GM18519 (cell line): ENCODE measurements around the gene B9D1.

Experiments used
- ATAC-seq: cut with Tn5 transposase; IDR thresholded peaks from one replicate; pipeline ENCODE4 v1.9.1; 2021; ENCODE audit warnings: mild to moderate bottlenecking, moderate library complexity; ENCODE audit not compliant: unreplicated experiment, low FRiP score

The B9D1 gene

DNA sequence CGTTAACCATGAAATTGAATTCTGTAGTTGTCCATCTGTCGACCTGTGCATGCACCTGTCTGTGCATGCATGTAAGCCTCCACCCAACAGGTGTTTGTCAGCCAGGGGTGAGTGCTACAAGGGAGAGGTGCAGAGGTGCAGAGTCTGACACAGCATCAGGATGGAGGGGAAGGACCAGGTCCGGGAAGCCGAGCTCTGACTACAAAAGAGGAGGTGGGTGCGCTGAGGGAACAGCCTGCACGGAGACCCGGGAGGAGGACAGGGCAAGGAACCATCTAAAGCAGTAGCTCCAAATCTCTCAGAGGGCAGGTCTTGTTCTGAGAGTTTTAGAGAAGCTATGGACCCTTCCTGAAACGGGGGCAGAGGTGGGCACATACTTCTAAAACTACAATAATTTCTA is 54.1 kb downstream of the B9D1 start:
- ATAC-seq = no peak

- no peak for ATAC-seq
These were observed 55.0 kb downstream of the B9D1 start for GRCh38 chr17:19307521-19307920.

DNA sequence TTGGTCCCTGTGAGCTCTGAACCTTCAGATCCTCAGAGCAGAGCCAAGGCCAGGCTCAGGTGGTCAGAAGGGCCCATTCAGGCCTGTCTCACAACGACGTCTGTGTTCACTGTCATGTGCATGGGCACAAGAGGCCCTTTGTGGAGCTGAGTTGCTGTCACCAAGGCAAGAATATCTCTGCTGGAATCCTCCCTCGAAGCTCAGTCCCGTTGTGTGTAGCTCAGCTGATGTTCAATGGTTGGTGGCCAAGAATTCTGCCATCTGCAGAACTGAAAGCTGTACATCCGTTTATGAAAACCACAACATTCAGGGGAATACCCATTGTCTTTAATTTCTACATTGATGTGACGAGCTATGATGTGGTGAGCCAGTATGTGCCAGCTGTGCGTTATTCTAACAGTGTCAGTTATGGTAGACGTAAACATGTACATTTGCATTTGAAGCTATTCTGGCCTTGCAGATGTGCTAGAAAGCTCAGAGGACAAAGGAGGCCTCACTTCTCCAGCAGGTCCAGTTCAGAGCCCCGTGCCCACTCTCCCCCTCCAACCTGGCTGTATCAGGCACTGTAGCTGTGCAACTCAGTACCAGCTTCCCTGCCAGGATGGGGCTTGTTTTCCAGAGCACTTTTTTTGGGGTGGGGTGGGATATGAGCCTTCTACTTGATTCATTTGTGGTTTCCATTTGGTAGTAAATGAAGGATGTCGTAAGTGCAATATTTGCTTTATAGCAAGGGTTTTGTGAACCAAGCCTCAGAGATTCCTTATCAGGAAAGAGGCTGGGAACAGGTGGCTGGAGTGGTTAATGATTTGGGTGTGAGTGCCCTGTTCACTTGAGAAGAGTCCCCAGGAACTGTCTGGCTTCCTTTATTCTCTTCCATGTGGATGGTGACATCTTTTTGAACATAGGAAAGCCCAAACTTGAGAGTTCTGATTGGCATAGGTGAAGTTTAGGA is 56.1 kb downstream of the B9D1 start:
- peak; percentile 79 for ATAC-seq

DNA sequence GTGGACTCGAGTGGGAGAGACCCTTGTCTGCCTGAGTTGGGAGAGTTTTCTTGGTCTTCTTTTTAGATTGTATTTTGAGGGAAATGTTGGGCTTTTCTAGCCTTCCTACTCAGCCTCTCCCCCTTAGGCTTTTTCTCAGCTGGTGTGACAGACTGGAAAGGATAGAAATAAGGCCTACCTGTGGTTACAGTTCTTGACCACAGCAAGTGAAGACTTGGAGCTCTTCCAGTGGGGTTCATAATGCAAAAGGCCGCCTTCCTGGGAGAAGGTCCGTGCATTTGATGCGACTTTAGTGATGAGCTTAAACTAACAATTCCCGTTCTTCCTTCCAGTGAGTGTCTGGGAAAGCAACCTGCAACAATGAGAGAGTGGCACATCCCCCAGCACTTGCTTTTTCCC is 56.8 kb downstream of the B9D1 start:
- ATAC-seq = no peak

GRCh38 chr17:19305256-19305655 is 57.3 kb downstream of the B9D1 start:
- ATAC-seq = no peak

DNA sequence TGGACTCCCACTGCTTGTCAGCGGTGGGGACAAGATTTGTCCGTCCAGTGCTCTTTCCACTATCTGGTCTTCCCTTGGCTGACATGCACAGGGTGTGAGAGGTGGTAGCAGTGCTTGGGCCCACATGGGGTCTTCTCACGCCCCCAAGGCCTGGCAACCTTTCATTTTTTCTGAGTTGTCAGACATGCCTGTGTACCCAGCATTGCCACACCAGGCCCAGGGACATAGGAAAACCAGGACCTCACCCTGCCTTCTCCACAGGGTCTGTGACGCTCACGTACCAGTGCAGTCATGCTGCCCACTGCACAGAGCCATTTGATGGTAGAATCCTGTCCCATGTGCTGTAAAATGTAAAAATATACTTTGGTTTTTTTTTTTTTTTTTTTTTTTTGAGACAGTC is 57.8 kb downstream of the B9D1 start:
- no peak for ATAC-seq

DNA sequence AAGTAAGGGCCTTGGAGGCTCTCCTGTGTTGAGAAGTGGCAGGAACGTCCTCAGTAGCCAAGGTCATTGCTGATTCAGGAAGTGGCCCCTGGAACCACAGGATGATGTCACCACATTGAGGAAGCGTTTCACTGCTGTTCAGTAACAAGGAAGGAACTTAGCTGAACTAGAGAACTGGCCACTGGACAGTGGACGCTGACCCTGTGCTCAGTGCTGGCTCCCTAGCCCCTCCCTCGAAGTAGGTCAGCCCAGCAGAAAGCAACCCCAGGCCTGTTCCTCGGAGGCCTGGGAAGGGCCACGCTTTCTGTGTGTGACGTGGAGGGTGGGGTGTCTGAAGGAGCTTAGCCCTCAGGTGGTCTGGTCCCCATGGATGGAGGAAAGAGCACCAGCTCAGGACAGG is 58.3 kb downstream of the B9D1 start:
- ATAC-seq = no peak

- ATAC-seq = no peak
These were observed 59.2 kb downstream of the B9D1 start for GRCh38 chr17:19303367-19303776.

DNA sequence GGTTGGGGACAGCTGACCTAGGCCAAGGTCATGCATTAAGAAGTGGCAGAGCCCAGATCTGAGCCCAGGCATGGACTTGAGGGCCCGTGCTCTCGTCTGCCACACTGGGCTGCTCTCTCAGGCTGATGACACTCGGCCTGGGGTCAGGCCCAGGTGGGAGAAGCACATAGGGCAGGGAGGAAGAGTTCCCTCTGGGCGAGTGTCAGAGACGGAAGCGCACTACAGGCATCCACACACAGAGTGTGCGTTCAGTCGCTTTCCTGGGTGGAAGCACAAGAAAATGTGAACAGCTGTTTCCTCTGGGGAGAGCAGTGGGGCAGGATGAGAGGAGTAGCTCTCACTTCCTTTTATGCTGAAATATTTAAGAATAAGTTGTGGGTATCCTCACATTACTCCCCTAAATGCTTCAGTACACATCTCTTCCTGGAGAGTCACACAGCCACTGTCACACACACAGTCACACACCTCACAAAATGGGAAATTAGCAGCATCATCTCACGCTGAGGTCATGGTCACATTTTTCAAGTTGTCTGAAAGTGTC is 59.7 kb downstream of the B9D1 start:
- no peak for ATAC-seq

- ATAC-seq = no peak
These were observed 60.5 kb downstream of the B9D1 start for GRCh38 chr17:19301973-19302372.

DNA sequence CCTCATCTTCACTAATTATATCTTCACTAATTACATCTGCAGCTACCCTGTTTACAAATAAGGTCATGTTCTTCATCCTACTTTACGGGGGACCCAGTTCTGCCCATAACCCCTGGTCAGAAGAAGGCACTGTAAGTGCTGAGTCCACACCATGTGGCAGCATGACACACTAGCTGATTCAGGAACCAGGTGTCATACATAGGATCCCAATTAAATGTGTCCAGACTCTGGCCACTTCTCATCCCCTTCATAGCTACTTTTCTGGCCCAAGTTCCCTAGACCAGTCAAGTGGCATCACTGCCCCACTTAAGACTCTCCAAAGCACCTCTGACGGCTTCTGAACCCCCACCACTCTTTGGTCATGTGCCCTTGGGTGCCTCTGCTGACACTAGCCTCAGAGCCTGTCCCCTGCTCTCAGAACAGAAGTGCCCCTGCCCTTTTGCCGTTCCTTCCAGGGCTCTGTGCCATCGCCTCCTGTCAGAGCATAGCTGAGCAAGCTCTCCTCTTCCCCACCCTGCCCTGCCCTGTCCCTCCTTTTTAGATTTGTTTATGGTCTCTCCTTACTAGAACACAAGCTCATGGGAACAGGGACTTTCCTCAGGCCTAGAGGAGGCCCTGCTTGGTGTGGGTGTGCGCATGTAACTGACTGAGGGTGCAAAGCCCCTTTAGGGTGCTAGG is 61.1 kb downstream of the B9D1 start:
- ATAC-seq = no peak

GRCh38 chr17:19299866-19300265 is 62.7 kb downstream of the B9D1 start:
- ATAC-seq = no peak

DNA sequence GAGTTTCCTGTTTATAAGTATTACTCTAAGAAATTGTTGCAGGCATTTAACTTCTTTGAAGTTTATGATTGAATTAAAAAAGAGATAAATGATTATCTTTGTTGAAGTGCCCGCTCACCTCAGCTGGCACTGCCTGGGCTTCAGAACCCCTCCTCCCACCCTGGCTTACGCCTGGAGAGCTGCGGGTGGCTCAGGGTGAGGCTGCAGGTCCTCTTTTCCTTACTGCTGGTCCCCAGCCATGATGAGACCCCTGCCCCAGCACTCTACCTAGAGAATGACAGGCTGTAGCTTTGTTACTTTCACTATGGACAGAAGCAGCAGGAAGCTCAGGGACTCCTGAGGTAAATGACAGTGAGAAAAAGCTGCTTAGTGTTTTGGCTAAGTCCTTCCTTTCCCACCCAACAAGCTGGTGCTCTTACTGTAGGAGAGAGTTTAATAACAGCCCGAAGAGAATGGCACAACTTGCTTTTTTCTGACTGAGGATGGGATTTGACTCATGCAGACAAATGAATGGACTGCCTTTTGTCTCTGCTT is 63.2 kb downstream of the B9D1 start:
- ATAC-seq = no peak

DNA sequence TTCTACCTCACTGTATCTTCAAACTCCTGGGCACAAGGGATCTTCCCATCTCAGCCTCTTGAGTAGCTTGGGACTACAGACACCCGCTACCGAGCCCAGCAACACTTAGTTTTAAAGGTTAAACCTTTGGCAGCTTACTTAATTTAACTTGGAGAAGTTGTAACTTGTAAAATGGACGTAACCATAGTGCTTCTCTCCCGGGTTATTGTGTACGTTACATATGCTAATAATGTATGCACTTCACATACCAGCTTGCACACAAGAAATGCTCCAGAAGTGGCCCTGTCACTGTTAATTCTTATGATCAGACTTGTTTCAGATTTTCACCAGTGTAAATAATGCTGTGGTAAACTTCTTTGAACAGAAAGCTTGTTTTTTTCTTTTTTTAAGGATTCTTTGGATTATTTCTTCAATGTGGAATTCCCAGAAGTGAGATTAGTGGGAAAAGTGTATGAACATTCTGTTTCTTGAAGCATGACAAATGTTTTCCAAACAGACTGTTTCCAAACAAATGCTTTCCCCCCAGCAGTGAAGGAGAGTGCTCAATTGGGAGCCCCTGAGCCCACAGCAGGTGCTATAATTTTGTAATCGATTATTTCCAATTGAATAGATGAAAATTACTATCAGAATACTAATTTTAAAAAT is 63.8 kb downstream of the B9D1 start:
- no peak for ATAC-seq

GRCh38 chr17:19296786-19297778 is 65.4 kb downstream of the B9D1 start:
- ATAC-seq = no peak

GRCh38 chr17:19295473-19296135 is 66.9 kb downstream of the B9D1 start:
- no peak for ATAC-seq

GRCh38 chr17:19294443-19294842 is 68.1 kb downstream of the B9D1 start:
- ATAC-seq = no peak
